Measurements from ENCODE around the gene RNASE3.
"Not testable (repeated sequence)": the region's sequence is repeated elsewhere in the genome, so short reads cannot be mapped to it uniquely, and the experiment has no call there.

Gene RNASE3

DNA sequence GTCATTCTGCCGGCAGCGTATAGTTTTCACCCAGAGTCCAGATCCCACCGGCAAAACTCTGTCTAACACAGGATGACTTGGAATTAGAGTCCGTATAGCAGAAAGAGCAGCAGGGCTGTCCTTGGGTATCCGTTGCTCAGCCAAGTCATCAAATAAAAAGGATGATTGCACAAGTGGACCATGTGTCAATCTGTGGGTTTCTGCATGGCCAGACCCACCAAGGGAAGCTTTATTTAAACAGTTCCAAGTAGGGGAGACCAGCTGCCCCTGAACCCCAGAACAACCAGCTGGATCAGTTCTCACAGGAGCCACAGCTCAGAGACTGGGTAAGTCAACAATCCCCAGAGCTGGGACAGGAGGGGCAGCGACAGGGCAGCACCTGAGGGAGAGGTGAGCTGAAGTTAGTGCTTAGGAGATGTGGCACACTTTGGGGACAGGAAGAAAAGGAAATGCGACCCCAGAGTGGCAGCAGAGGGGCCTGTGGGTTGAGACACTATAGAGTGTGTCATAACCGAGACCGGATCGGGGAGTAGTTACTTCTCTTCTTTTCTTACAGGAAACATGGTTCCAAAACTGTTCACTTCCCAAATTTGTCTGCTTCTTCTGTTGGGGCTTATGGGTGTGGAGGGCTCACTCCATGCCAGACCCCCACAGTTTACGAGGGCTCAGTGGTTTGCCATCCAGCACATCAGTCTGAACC lies at the start of gene RNASE3:
Gene RNASE3 (plus strand): TSS at position 260 of the 700 bp plus-strand sequence. CDS start 302 bp downstream, at position 562.
- not testable (repeated sequence) for FAIRE-seq

DNA sequence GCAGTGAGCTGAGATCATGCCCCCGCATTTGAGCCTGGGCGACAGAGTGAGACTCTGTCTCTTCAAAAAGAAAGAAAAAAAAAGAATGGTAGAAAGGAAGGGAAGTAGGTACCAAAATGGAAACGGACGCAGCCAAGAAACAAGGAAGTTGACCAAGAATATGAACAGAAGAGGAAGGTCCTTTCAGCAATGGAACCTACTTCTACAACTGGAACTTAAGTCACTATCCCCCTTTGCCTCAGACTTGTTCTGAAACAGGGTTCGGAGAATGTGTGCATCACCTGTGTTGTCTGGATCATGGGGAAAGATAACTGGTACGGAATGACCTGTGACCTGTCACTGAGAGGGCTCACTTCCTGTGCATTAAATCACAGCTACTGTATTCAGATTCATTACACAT lies 44.6 kb upstream of the RNASE3 start:
- FAIRE-seq = no peak

DNA sequence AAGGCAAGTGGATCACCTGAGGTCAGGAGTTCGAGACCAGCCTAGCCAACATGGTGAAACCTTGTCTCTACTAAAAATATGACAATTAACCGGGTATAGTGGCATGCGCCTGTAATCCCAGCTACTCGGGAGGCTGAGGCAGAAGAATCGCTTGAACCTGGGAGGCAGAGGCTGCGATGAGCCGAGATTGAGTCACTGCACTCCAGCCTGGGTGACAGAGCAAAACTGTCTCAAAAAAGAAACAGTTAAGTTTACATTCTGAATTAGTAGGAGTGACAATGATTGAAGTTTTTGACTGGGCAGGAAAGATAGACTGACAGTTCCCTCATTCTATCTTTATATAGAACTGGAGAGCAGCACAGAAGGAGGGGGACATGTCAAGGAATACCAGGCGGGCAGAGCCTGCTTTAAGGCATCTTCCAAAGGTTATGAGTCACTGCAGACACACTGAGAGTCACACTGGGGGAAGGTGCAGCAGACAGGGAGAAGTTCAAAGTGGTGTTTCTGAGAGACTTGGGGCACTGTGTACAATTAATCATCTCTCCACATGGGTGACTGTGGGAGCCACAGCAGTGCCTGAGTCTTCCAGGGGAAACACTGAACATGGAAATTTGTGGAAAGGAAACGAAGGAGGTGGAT lies 42.8 kb upstream of the RNASE3 start:
- no peak for FAIRE-seq

DNA sequence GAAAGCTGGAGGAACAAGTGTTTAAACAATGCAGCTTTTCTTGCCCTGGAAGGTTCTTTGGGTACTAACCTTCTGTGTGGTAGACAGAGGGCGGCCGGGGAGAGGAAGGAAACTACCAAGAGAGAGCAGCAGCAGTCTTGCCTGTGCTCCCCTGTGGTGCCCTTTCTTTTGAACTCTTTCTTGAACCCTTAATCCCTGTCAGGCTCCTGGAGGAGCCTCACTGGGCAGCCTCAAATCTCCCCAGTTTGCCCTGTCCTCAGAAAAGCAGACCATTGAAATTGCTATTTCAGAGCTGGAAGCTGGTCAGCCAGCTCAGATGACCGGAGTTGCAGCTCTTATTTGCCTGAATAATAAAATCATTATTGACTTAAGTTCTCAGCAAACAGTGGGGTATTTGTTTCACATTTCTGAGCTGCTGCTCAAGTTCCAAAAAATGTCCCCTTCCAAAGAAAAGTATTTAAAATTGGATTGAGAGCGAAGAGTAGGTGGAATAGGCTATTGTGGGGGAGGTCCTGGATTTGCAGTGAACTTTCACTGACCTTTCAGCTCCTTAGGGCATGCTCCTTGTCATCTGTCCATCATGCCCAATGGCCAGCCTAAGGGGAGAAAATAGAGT lies 42.1 kb upstream of the RNASE3 start:
- FAIRE-seq = no peak

DNA sequence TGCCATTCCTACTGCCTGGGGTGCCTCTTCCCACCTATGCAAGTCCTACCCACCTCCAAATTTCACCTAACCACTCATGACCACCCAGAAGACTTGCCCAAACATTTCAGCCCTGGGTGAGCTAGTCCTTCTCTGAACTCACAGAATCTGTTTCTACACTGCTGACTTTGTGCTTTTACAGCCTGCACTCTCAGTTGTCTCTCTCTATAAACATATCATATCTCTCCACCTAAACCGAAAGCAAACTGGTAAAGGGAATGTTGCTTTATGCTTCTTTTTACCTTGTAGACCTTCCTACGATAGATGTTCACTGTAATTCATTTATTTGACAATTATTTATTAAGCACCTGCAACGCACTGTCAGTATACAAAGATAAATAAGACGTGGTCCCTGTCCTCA lies 38.1 kb upstream of the RNASE3 start:
- no peak for FAIRE-seq

DNA sequence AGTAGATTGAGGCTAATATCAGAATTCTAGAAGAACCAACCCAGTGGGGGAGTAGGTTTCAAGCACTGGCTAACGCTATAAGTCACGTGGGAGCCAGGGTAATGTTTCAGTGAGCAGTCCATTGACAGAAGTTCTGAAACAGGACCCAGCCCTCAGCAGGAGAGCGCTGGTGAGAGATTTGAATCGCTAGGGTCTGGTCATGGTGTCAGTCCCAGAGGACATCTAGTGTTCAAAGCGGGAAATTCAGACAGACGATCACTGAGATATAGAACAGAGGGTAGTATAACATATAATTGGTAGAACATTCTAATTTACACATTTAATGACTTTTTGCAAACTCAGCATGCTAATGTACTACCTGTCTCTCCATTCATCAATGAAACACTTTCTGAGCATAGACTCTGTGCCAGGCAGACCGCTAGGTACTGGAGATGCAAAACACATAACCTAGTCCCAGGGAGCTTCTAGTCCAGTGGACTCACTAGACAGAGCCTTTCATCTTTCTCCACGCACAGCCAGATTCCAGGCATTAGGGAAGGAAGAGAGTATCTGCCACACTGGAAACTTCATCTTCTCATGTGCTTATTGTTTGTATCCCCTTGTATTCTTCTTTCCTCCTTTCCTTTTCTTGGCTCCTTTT lies 35.4 kb upstream of the RNASE3 start:
- FAIRE-seq = no peak

DNA sequence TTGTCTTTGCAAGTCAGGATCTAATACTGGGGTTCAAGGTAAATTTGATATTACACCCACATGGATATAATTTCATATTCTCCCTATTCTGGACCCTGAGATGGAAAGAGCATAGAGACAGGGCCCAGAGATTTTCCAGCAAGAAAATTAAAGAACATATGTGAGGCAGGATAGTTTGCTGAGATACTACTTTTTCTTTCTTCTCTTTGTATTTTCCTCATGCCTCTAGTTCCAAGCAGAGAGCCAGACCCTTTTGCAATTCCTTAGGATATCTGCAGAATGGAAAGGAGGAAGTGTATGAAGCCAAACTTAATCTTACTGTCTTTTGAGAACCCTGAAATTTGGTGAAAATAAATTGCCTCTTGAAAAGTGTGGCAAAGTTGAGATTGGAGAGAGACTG lies 34.0 kb upstream of the RNASE3 start:
- no peak for FAIRE-seq

DNA sequence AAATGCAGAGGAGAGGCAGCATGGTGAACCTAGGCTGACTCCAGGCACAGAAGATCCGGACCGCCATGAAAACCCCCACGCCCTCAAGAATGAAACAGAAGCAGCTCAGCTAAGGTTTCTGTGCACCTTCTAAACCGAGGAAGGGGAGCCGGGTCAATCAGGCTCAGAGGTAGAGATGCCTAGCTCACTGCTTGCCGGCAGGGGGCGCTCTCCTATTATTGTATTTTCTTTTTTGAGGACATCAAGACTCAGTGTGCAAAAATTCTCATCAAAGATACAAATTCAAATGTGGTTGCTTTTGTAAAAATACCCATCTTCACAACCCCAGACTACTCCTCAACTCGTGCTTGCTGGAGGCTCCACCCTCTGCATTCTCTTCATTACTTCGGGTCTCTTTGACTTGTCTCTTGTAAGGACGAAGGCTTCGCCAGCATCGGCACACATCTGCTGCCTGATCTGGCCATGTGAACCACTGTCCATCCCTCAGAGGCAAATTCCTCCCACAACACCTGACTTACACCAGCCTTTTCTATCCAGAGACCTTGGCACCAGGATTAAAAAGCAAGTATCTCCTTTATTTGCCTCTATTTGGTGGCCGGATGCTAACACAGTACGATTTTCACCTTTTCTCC lies 33.4 kb upstream of the RNASE3 start:
- FAIRE-seq = no peak

DNA sequence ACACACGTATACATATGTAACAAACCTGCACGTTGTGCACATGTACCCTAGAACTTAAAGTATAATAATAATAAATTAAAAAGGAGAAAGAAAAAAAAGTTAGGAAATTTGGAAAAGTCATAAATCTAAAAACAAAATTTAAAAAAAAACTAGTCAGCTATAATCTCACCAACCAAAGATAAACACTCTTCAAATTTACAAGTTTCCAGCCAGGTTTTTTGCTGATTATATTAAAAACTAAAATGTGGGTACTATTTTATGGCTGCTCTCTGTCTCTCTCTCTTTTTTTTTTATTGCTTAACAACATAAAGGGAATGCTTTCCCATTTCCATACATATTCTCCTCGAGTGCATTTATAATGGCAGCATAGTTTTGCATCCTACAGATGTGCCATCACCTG lies 25.0 kb upstream of the RNASE3 start:
- no peak for FAIRE-seq

DNA sequence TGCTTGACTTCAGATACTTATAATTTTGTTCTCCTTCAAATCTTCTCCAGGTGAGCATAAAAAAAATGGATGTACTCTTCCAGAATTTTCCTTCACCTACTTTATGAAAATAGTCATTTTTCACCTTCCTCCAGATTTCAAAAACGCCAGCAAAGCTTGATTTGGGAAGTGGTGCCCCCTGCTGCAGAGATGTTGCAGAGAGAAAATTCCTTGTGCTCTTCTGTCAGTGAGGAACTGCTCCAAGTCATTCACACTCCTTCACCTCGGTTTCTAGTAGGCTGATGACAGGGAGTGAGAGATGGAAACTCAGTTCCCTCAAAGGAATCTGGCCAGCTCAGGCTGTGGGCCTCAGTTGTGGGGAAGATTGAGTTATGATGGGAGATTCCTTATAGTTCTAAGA lies 24.2 kb upstream of the RNASE3 start:
- no peak for FAIRE-seq

DNA sequence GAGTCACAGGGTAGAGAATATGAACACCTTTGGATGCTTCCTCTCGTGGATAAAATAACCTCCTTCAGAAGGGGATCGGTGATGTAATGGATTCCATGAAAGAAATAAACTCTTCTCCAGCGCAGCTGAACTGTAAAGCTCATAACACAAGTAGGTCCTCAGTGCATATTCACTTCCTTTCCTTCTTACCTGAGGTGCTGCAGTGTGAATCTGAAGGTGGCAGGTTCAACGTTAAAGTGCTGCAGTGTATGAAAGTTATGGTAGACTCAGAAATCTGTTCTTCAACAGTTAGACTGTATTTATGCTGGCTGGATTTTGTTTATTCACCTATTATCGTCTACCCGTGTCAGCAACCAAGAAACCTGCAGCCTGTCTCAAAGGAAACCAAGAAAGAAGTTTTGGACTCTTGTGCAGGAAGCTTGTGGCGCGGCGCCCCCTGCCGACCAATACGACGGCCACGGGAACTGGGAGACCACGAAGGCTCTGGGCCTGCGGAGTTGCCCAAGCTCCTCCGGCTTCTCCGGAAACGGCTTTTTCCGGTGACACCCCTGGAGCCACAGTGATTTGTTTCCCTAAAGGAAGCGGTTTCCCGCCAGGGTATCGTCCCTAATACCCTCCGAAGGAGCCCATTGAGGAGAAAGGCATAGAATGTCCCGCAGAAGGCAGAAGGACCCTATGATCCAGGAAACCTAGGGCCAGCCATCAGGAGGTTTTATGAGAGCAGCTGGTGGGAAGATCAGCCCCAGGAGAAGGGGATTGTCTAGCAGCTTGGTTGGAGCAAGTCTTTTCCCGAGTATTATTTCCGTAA lies 17.6 kb upstream of the RNASE3 start:
- FAIRE-seq = no peak

DNA sequence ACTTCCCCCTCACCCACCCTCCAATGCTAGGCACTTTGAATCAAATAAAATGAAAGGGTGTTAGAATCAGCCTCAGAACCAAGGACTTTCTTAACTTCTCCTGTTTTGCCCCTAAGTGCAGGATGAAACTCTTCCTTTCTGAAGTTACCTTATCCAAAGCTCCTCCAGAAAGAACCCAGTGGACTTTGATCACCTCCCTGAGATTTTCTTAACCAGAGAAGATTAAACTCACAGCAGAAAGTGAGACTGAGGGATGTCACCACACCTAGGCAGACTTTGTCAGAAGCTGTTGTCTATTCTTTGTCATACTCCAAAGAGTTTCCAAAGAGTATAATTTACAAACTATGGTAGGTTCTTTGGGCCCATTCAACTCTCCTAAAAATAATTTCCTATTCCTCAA lies 14.2 kb upstream of the RNASE3 start:
- no peak for FAIRE-seq

DNA sequence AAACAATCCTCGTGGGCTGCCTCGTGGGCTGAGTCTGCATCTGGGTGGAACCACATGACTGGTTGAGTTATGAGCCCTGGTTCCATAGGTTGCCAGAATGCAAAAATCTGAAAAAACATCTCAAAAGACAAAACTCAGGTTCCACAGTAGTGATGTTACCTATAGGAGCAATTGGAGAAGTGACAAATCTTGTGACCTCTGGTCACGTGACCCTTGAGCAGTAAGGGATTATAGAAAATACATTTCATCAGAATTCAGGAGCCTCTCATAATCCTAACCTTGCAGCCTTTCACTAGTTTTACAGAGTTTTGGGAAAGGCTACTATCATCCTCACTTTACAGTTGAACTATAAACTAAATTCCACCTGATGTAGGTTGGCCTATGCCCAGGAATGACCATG lies 12.5 kb upstream of the RNASE3 start:
- FAIRE-seq = no peak

DNA sequence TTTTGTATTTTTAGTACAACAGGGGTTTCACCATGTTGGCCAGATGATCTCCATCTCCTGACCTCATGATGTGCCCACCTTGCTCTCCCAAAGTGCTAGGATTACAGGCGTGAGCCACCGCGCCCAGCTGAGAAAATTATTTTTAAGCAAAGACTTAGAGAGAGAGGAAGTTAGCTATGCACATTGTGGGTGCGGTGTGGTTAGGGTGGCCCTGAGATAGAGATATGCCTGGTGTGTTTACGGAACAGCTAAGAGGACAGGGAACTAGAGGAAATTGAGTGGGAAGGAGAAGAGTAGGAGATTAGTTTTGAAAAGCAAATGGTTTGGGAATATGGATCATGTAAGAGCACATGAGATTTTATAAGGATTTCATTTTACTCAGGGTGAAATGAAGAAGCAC lies 10.0 kb upstream of the RNASE3 start:
- not testable (repeated sequence) for FAIRE-seq

DNA sequence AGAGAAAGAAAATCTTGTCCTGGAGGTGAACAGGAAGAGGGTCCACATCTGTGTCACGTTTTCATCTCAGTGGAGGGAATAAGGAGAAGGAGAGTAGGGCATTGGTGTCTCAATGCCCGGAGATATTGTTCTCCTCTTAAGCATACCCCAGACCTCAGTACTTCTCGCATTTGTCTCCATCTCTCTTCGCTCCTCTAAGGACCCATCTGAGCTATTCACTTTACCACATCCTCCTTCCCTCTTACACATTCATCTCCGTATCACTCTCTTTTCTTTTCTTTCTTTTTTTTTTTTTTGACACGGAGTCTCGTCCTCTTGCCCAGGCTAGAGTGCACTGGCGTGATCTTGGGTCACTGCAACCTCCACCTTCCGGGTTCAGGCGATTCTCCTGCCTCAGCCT lies 8.4 kb upstream of the RNASE3 start:
- not testable (repeated sequence) for FAIRE-seq

DNA sequence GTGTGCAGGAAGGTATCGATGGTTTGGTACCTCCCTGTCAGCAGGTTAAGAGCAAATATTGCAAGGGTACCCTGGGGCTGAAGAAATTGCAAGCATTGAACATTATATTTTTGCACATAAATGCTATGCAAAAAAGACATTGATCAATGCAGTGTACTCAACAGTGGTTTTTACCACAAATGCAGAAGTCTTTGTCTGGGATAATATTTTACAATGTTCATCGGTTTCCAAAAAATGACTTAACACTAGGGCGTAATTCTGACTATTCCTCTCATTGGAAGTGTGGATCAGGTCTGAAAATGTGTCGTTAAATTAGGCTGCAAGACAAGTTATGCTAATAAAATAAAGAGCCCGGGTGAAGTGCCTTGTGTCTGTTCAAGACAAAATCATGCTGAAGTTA lies 2.8 kb upstream of the RNASE3 start:
- FAIRE-seq = not testable (repeated sequence)

DNA sequence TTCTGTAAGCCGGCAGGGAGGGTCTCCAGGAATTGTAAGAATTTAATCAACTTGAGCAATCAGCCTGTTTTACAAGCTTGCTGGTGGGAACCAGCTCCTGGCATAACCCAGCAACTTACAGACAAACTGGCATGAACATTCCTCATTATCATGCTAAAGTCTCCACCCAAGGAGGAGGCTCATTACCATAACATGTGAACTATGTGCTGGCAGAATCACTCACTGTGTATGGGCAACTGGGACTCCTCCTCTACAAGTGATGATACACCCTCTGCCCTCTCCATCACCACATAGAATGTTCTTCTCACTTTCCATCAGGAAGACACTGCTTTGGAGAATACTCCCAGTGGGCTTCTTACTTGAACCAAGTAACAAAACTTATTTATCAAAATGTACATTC lies 4.1 kb downstream of the RNASE3 start:
- not testable (repeated sequence) for FAIRE-seq

DNA sequence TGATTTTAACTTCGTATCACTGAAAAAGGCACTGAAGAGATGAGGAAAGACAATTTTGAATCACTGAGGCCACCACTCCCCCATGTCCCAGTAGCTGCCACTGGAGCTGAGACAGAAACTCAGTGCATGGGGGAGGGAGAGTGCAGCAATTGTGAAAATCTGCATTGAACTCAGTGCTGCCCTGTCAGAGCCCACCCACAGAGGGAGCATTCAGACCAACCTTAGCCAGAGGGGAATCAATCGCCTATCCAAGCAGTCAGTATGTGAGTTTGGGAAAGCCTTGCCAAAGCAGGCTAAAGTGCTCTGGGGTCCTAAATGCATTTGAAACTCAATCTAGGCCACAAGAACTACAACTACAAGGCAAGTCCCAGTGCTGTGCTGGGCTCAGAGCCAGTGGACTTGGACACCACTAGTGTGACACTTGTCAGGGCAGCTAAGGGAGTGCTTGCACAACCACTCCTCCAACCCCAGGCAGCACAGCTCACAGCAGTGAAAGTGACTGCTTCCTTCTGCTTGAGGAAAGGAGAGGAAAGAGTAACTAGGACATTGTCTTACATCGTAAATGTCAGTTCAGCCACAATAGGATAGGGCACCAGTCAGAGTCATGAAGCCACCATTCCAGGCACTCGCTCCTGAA lies 13.3 kb downstream of the RNASE3 start:
- FAIRE-seq = no peak

DNA sequence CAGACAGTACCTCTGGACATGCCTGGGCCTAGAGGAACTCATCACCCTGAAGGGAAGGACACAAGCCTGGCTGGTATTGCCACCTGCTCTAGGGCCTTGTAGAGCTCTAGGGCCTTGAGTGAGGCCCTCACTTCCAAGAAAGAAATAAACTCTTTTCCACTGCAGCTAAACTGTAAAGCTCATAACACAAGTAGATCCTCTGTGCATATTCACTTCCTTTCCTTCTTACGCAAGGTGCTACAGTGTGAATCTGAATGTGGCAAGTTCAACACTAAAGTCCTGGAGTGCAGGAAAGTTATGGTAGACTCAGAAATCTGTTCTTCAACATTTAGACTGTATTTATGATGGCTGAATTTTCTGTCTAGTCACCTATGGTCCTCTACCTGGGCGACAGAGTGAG lies 14.5 kb downstream of the RNASE3 start:
- FAIRE-seq = no peak

DNA sequence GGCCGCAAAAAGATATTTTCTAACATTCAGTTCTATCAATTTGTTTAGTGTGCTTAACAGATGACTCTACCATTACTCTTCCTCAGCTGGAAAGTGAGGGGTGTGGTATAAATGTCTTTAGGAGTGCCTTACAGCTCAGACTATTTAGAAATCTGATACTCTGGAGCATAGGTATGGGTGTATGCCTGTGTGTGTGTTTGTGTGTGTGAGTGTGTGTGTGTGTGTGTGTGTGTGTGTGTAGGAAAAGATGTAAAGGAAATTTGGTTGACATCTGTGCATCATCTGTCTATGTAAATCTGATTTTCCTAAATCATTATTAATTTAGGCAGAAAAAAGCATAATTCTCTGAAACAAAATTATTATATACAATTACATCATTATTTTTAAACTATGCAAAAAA lies 16.0 kb downstream of the RNASE3 start:
- no peak for FAIRE-seq

DNA sequence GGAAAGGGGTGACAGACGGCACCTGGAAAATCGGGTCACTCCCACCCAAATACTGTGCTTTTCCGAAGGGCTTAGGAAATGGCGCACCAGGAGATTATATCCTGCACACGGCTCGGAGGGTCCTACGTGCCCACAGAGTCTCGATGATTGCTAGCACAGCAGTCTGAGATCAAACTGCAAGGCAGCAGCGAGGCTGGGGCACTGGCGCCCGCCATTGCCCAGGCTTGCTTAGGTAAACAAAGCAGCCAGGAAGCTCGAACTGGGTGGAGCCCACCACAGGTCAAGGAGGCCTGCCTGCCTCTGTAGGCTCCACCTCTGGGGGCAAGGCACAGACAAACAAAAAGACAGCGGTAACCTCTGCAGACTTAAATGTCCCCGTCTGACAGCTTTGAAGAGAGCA lies 19.6 kb downstream of the RNASE3 start:
- FAIRE-seq = not testable (repeated sequence)
